Measurements from ENCODE around the gene PFDN2.

PFDN2 gene

GRCh38 chr1:161115132-161115711 lies 2.6 kb downstream of the PFDN2 start:
- Histone ChIP-seq H3K36me3 (ENCODE audit: control insufficient read depth, insufficient read depth, low read length) (peaks cover 6% of the 10 kb centered on the region), H3K27me3 (replicated peaks; ENCODE audit: control insufficient read depth, insufficient read depth, low read length) (no peaks in the 10 kb centered on the region), H3K4me3 (replicated peaks; ENCODE audit: low read depth, low read length) (no peak overlapping the region)
- no peak for DNase-seq (ENCODE audit: extremely low read depth, insufficient read length)
- TF ChIP-seq CTCF (IDR thresholded peaks at IDR 0.05; ENCODE audit: insufficient read depth, low read length, poor library complexity, severe bottlenecking) = no peak

GRCh38 chr1:161114556-161114955 lies 3.3 kb downstream of the PFDN2 start:
- no peak overlapping the region for H3K4me3 ChIP-seq (replicated peaks; ENCODE audit: low read depth, low read length)
- no peak for DNase-seq (ENCODE audit: extremely low read depth, insufficient read length)
- TF ChIP-seq CTCF (IDR thresholded peaks at IDR 0.05; ENCODE audit: insufficient read depth, low read length, poor library complexity, severe bottlenecking) = no peak
- H3K36me3 ChIP-seq (ENCODE audit: control insufficient read depth, insufficient read depth, low read length) = peaks cover 4% of the 10 kb centered on the region
- no peaks in the 10 kb centered on the region for H3K27me3 ChIP-seq (replicated peaks; ENCODE audit: control insufficient read depth, insufficient read depth, low read length)

DNA sequence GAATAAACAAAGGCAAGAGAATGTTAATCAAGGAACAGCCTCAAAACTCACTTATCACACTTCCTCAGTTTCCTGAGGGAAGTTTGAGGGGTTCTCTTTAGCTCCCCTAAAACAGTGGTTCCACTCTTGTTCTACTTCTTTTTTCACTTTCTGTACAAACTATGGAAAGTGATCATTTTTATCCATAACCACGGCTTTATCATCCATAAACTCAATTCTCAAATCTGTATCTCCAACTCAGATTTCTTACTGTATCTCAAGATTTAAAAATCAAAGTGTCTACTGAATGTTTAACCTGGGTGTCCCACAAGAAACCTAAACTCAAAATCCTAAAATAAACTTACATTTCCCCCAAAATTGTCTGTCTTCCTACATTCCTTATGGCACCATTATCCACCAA lies 3.9 kb downstream of the PFDN2 start:
- Histone ChIP-seq H3K4me3 (replicated peaks; ENCODE audit: low read depth, low read length) (no peak overlapping the region), H3K27me3 (replicated peaks; ENCODE audit: control insufficient read depth, insufficient read depth, low read length) (no peaks in the 10 kb centered on the region), H3K36me3 (ENCODE audit: control insufficient read depth, insufficient read depth, low read length) (peaks cover 3% of the 10 kb centered on the region)
- no peak for TF ChIP-seq CTCF (IDR thresholded peaks at IDR 0.05; ENCODE audit: insufficient read depth, low read length, poor library complexity, severe bottlenecking)
- DNase-seq (ENCODE audit: extremely low read depth, insufficient read length) = no peak

GRCh38 chr1:161111527-161111926 lies 6.3 kb downstream of the PFDN2 start:
- Histone ChIP-seq H3K36me3 (ENCODE audit: control insufficient read depth, insufficient read depth, low read length) (peaks cover 3% of the 10 kb centered on the region), H3K27me3 (replicated peaks; ENCODE audit: control insufficient read depth, insufficient read depth, low read length) (no peaks in the 10 kb centered on the region), H3K4me3 (replicated peaks; ENCODE audit: low read depth, low read length) (no peak overlapping the region)
- no peak for DNase-seq (ENCODE audit: extremely low read depth, insufficient read length)
- no peak for TF ChIP-seq CTCF (IDR thresholded peaks at IDR 0.05; ENCODE audit: insufficient read depth, low read length, poor library complexity, severe bottlenecking)

DNA sequence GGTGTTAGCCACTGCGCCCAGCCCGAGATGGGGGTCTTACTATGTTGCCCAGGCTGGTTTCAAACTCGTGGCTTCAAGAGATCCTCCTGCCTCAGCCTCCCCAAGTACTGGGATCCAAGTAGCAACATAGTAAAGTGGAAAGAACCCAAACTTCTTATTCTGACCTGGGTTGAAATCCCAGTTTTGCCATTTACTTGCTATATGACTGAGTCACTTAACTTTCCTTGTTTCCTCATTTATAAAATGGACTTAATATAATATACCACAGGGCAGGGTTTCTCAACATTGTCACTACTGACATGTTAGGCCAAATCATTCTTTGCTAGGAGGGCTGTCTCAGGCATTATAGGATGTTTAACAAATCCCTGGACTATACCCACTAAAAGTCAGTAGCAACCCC lies 6.7 kb downstream of the PFDN2 start:
- no peak for DNase-seq (ENCODE audit: extremely low read depth, insufficient read length)
- no peak overlapping the region for H3K4me3 ChIP-seq (replicated peaks; ENCODE audit: low read depth, low read length)
- no peak for TF ChIP-seq CTCF (IDR thresholded peaks at IDR 0.05; ENCODE audit: insufficient read depth, low read length, poor library complexity, severe bottlenecking)
- H3K27me3 ChIP-seq (replicated peaks; ENCODE audit: control insufficient read depth, insufficient read depth, low read length) = no peaks in the 10 kb centered on the region
- H3K36me3 ChIP-seq (ENCODE audit: control insufficient read depth, insufficient read depth, low read length) = peaks cover 3% of the 10 kb centered on the region

- Histone ChIP-seq H3K27me3 (replicated peaks; ENCODE audit: control insufficient read depth, insufficient read depth, low read length) (no peaks in the 10 kb centered on the region), H3K4me3 (replicated peaks; ENCODE audit: low read depth, low read length) (no peak overlapping the region), H3K36me3 (ENCODE audit: control insufficient read depth, insufficient read depth, low read length) (peaks cover 7% of the 10 kb centered on the region)
- TF ChIP-seq CTCF (IDR thresholded peaks at IDR 0.05; ENCODE audit: insufficient read depth, low read length, poor library complexity, severe bottlenecking) = no peak
- DNase-seq (ENCODE audit: extremely low read depth, insufficient read length) = no peak
These were observed 11.4 kb downstream of the PFDN2 start for GRCh38 chr1:161106431-161106830.
